Measurements from ENCODE around the gene CMIP. TPM values are rescaled to one million over a fixed set of nuclear protein-coding genes. Genes with fewer than 3 reads are reported as not detected.

The CMIP gene
- total RNA-seq, 1 donor, result 15.7 TPM

- no peak overlapping the region for H3K4me3 ChIP-seq (ENCODE audit: low read depth, low read length)
- DNase-seq (ENCODE audit: low read depth), result no peak
- no peak for TF ChIP-seq CTCF (IDR thresholded peaks at IDR 0.05; ENCODE audit: insufficient read depth, low read length)
Measured at GRCh38 chr16:81752876-81753227, 308.2 kb downstream of the CMIP start.

- H3K4me3 ChIP-seq (ENCODE audit: low read depth, low read length), result no peak overlapping the region
- TF ChIP-seq CTCF (IDR thresholded peaks at IDR 0.05; ENCODE audit: insufficient read depth, low read length), result no peak
- no peak for DNase-seq (ENCODE audit: low read depth)
Measured at GRCh38 chr16:81754858-81755257, 310.2 kb downstream of the CMIP start.

GRCh38 chr16:81755915-81756614, 311.5 kb downstream of the CMIP start:
- TF ChIP-seq CTCF (IDR thresholded peaks at IDR 0.05; ENCODE audit: insufficient read depth, low read length), result no peak
- DNase-seq (ENCODE audit: low read depth), result no peak
- H3K4me3 ChIP-seq (ENCODE audit: low read depth, low read length), result no peak overlapping the region

- H3K4me3 ChIP-seq (ENCODE audit: low read depth, low read length), result no peak overlapping the region
- no peak for TF ChIP-seq CTCF (IDR thresholded peaks at IDR 0.05; ENCODE audit: insufficient read depth, low read length)
- DNase-seq (ENCODE audit: low read depth), result no peak
Measured at GRCh38 chr16:81756615-81757356, 312.2 kb downstream of the CMIP start.

- no peak overlapping the region for H3K4me3 ChIP-seq (ENCODE audit: low read depth, low read length)
- DNase-seq (ENCODE audit: low read depth), result no peak
- TF ChIP-seq CTCF (IDR thresholded peaks at IDR 0.05; ENCODE audit: insufficient read depth, low read length), result no peak
Measured at GRCh38 chr16:81758376-81758775, 313.8 kb downstream of the CMIP start.

Small RNA genes lying within 50 kb of the gene (small RNA-seq; reads per million reads assigned to genes)
- not detected for gene MIR6504
- gene MIR7854, result not detected

Other genes starting within 250 kb of the CMIP start
- not detected in 2 replicates for gene BCO1, start 206.1 kb upstream of the CMIP start, total RNA-seq (ENCODE audit: low replicate concordance)
- 6.2 and 21.3 TPM in 2 replicates for gene GAN, start 129.8 kb upstream of the CMIP start, total RNA-seq (ENCODE audit: low replicate concordance)